HG03139 (cell line): Measurements from ENCODE around the gene MACROD1.
"Not testable (repeated sequence)": the region's sequence is repeated elsewhere in the genome, so short reads cannot be mapped to it uniquely, and the experiment has no call there.

ENCODE experiments used
- ATAC-seq: cut with Tn5 transposase; IDR thresholded peaks from one replicate; pipeline ENCODE4 v1.9.1; 2021; ENCODE audit not compliant: unreplicated experiment

Gene MACROD1

GRCh38 chr11:64058494-64058893 is 107.4 kb downstream of the MACROD1 start:
- ATAC-seq: no peak

GRCh38 chr11:64057890-64058289 is 108.0 kb downstream of the MACROD1 start:
- ATAC-seq: no peak

GRCh38 chr11:64056861-64057260 is 109.1 kb downstream of the MACROD1 start:
- no peak for ATAC-seq

- no peak for ATAC-seq
Observed at GRCh38 chr11:64056213-64056785, 109.6 kb downstream of the MACROD1 start.

GRCh38 chr11:64055077-64055476 is 110.8 kb downstream of the MACROD1 start:
- no peak for ATAC-seq

- no peak for ATAC-seq
Observed at GRCh38 chr11:64053699-64054098, 112.2 kb downstream of the MACROD1 start.

GRCh38 chr11:64052938-64053622 is 112.8 kb downstream of the MACROD1 start:
- no peak for ATAC-seq

GRCh38 chr11:64052436-64052835 is 113.5 kb downstream of the MACROD1 start:
- no peak for ATAC-seq

- ATAC-seq: no peak
Observed at GRCh38 chr11:64051297-64051696, 114.6 kb downstream of the MACROD1 start.

- no peak for ATAC-seq
Observed at GRCh38 chr11:64049509-64049908, 116.4 kb downstream of the MACROD1 start.

- ATAC-seq: no peak
Observed at GRCh38 chr11:64048042-64048854, 117.7 kb downstream of the MACROD1 start.

- not testable (repeated sequence) for ATAC-seq
Observed at GRCh38 chr11:64047373-64047772, 118.5 kb downstream of the MACROD1 start.

- ATAC-seq: no peak
Observed at GRCh38 chr11:64045700-64046099, 120.2 kb downstream of the MACROD1 start.

GRCh38 chr11:64044730-64045393 is 121.1 kb downstream of the MACROD1 start:
- ATAC-seq: no peak

GRCh38 chr11:64043545-64043944 is 122.4 kb downstream of the MACROD1 start:
- no peak for ATAC-seq

GRCh38 chr11:64042301-64042700 is 123.6 kb downstream of the MACROD1 start:
- no peak for ATAC-seq

GRCh38 chr11:64041846-64042245 is 124.1 kb downstream of the MACROD1 start:
- no peak for ATAC-seq

GRCh38 chr11:64040684-64041322 is 125.1 kb downstream of the MACROD1 start:
- no peak for ATAC-seq

GRCh38 chr11:64039012-64039665 is 126.8 kb downstream of the MACROD1 start:
- ATAC-seq: no peak

- ATAC-seq: no peak
Observed at GRCh38 chr11:64038500-64038899, 127.4 kb downstream of the MACROD1 start.
